C1 segment of cervical spinal cord (tissue), 14 donors: ENCODE measurements around the gene PLRG1.

ENCODE experiments used
- DNase-seq, 14 donors: peaks; one replicate each; lab custom pipeline; 2025; lab: John Stamatoyannopoulos, UW

PLRG1 gene

GRCh38 chr4:154574311-154574710, 24.1 kb upstream of the PLRG1 start:
- no peak for DNase-seq

- no peak for DNase-seq
Observed at GRCh38 chr4:154573190-154573870, 23.1 kb upstream of the PLRG1 start.

- DNase-seq = no peak
Observed at GRCh38 chr4:154569584-154569983, 19.4 kb upstream of the PLRG1 start.

GRCh38 chr4:154569028-154569427, 18.8 kb upstream of the PLRG1 start:
- DNase-seq = no peak

GRCh38 chr4:154566639-154567204, 16.5 kb upstream of the PLRG1 start:
- DNase-seq = no peak

GRCh38 chr4:154565704-154566103, 15.5 kb upstream of the PLRG1 start:
- DNase-seq = no peak

GRCh38 chr4:154564311-154564710, 14.1 kb upstream of the PLRG1 start:
- no peak for DNase-seq

GRCh38 chr4:154562697-154563254, 12.6 kb upstream of the PLRG1 start, which contains the start of gene FGB:
Gene FGB (plus strand): TSS chr4:154563011. CDS start chr4:154563019, 8 bp downstream.
- DNase-seq = no peak

GRCh38 chr4:154560824-154561231, 10.6 kb upstream of the PLRG1 start:
- no peak for DNase-seq

GRCh38 chr4:154560419-154560801, 10.2 kb upstream of the PLRG1 start:
- DNase-seq = no peak

GRCh38 chr4:154559494-154560418, 9.6 kb upstream of the PLRG1 start:
- peak in 3 of 14 donors; percentile 1 to 13 (median 8) for DNase-seq

- DNase-seq = no peak
Observed at GRCh38 chr4:154559141-154559493, 8.9 kb upstream of the PLRG1 start.

GRCh38 chr4:154551872-154552686, 1.9 kb upstream of the PLRG1 start:
- peak in 11 of 14 donors; percentile 2 to 56 (median 37) for DNase-seq

- DNase-seq = no peak
Observed at GRCh38 chr4:154545689-154546088, 4.5 kb downstream of the PLRG1 start.

- no peak for DNase-seq
Observed at GRCh38 chr4:154542271-154542879, 7.8 kb downstream of the PLRG1 start.

GRCh38 chr4:154534296-154534695, 15.9 kb downstream of the PLRG1 start:
- no peak for DNase-seq

GRCh38 chr4:154529728-154530519, 20.3 kb downstream of the PLRG1 start:
- DNase-seq = no peak

- DNase-seq = no peak
Observed at GRCh38 chr4:154528869-154529268, 21.3 kb downstream of the PLRG1 start.

- DNase-seq = no peak
Observed at GRCh38 chr4:154527308-154527707, 22.9 kb downstream of the PLRG1 start.

- no peak for DNase-seq
Observed at GRCh38 chr4:154526151-154526550, 24.0 kb downstream of the PLRG1 start.
